GM12865 (cell line): ENCODE results near the gene GRB10.
A peak's percentile ranks its signal among the peaks of the same experiment; 100 is the strongest.
"Not testable (repeated sequence)": the region's sequence is repeated elsewhere in the genome, so short reads cannot be mapped to it uniquely, and the experiment has no call there.

Experiments used
- DNase-seq: peaks from one replicate; pipeline ENCODE4 v3.0.0; 2010; ENCODE audit warnings: low read depth
- H3K4me3 ChIP-seq: 2 replicates; pipeline ENCODE4 v1.5.1; 2011; ENCODE audit warnings: mild to moderate bottlenecking, low read depth, low read length, control low read depth
- TF ChIP-seq, protein P1 (sequence below): IDR thresholded peaks from 2 replicates; pipeline ENCODE4 v1.5.1; 2011; ENCODE audit warnings: low read length, control low read depth, low read depth, inconsistent platforms; ENCODE audit not compliant: insufficient read depth; ENCODE audit errors: missing control alignments

GRB10 gene

DNA sequence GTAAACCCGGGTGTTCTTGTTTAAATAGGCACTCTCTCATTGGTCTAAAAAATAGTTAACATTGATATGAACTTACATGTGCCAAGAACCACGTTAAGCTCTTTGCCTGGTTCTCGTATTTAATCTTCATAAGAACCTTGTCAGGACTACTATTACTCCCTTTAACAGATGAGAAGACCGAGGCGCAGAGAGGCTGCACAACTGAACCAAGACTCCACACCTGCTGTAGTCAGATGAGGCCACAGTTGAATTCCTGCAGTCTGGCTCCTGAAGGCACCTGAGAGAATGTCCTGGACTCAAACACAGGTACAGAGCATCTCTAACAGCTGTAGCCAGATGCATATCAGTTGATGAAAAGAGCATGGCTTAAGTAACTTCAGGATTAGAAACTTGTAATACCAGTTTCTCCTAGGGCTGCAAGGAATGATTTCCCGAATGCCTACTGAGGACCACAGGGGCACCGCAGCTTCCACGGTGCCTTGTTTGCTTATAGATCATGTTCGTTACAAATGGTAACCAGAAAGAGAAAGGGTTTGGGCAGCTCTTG lies 227.0 kb downstream of the GRB10 start:
- DNase-seq: no peak
- TF ChIP-seq, protein P1, sequence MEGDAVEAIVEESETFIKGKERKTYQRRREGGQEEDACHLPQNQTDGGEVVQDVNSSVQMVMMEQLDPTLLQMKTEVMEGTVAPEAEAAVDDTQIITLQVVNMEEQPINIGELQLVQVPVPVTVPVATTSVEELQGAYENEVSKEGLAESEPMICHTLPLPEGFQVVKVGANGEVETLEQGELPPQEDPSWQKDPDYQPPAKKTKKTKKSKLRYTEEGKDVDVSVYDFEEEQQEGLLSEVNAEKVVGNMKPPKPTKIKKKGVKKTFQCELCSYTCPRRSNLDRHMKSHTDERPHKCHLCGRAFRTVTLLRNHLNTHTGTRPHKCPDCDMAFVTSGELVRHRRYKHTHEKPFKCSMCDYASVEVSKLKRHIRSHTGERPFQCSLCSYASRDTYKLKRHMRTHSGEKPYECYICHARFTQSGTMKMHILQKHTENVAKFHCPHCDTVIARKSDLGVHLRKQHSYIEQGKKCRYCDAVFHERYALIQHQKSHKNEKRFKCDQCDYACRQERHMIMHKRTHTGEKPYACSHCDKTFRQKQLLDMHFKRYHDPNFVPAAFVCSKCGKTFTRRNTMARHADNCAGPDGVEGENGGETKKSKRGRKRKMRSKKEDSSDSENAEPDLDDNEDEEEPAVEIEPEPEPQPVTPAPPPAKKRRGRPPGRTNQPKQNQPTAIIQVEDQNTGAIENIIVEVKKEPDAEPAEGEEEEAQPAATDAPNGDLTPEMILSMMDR: no peak

DNA sequence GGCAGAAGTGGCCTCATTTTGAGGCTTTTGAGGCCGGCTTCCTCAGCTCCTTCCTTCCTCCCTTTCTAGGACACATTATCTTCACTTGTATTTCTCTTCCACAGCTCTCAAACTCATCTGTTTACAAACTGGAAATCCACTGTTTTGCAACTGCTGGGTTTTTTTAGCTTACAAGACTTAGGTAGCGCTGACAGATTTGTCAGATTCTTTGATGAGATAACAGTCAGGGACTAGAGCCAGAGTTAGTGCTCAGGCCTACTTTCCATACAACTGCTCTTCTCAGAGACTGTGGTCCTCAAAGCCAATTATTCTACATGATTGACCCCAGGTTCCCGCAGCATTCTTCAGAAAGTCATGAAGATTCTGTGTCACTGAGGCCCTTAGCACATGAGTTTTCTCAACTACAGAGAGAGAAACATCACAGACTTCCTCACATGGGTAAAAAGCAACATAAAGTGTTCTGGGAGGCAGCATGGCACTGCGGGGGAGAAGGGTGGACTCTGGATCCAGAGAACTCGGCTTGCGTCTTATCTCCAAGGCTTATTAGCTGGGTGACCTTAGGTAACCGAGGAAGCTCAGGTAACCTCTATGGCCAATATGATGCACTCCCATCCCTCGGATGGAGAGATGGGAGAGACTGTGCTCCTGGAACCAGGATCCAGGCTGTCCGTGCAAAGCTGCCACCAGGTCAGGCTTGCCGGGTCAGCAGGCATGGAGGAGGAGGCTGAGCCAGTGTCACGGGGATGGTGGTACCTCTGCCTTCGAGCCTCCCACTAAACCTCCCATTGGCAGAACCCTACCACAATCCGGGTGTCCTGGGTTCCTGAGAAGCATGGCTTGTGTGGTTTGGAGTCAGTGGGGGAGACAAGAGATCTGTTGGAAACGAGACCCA lies 228.0 kb downstream of the GRB10 start:
- no peak overlapping the region for H3K4me3 ChIP-seq
- TF ChIP-seq, protein P1: no peak
- DNase-seq: no peak

More for the DNA sequence above, 227.0 kb downstream of the GRB10 start:
- H3K4me3 ChIP-seq: no peak overlapping the region

DNA sequence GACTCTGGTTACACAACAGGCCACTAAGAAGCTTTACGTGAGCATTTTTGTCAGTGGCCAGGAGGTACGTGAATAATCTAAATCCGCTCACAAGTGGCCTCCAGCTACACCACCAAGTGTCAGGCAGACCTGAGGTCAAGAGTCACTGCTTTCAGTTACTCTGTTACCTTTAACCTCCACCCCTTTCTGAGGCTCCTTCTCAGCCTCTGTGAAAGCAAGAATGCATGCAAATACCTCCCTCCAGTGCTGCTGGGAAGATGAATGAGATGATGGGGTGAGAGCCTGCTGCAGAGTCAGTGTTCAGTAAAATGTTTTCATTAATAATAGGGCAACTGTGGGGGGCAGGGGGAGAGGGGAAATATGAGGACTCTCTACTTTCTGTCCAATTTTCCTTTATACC lies 228.7 kb downstream of the GRB10 start:
- TF ChIP-seq, protein P1: no peak
- H3K4me3 ChIP-seq: no peak overlapping the region
- no peak for DNase-seq

DNA sequence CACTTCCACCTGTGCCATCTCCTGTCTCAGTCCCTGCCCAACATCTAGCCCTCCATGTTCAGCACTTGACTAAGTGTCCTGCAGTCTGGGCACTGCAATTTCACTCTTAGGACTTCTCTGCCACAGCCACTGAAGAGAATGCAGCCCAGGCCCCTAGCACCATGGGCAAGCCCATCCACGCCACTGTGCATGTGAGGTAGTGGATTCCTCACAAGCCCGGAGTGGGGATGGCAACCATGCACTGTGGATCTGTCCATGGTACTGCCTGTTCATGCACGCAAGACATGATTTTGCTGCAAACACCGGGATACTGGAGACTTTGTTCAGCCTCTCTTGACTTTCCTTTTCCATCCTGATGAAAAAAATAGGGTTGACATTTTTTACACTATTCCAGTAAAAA lies 229.8 kb downstream of the GRB10 start:
- TF ChIP-seq, protein P1: no peak
- DNase-seq: peak; percentile 21

DNA sequence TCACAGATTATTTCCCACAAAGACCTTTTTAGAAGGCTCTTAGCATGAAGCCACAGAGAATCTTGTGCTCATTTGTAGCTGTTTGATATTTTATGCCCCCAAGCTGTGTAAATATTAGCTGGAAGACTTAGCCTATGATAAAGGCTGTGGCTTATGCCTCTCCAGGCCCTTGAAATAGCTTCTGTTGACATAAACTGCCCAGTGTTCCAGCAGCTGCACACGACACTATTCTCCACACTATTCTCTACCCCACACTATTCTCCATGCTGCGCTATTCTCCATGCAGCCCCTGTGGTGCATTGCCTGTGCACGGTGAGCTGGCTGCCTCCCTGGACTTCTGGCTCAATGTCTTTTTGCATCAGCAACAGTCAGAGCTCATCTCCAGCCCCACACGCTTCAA lies 230.6 kb downstream of the GRB10 start:
- DNase-seq: no peak
- TF ChIP-seq, protein P1: no peak
- no peak overlapping the region for H3K4me3 ChIP-seq

More for the DNA sequence above, 229.8 kb downstream of the GRB10 start:
- no peak overlapping the region for H3K4me3 ChIP-seq

DNA sequence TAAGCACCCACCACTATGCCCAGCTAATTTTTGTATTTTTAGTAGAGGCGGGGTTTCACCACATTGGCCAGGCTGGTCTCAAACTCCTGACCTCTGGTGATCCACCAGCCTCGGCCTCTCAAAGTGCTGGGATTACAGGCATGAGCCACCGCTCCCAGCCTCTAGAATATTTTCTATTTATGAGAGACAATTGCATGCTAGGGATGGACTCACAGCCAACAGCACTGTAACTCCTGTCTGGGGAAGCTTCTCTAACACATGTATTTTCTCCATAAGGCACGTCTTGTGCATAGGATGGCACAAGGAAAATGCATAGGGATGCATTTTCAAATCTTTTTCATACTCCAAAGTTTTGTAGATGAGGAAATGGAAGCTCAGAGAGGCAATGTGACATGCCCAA lies 237.1 kb downstream of the GRB10 start:
- DNase-seq, H3K4me3 ChIP-seq: not testable (repeated sequence)

DNA sequence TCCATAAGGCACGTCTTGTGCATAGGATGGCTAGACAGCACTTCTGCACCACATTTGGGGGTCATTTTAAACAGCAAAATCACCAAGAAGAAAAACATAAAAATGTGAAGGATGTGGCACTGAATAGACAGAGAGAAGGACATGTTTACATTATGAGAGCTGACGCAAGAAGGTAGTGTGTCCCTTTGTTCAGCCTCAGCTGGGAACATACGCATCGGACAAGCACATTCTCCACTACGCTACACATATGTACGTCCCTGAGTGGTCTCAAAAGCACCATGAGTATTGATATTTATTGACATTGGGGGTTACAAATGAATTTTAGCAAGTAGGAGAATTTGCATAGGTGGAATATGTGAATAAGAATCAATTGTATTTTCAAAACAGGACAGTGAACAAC lies 237.7 kb downstream of the GRB10 start:
- TF ChIP-seq, protein P1: no peak
- DNase-seq: no peak
- no peak overlapping the region for H3K4me3 ChIP-seq
